Neural progenitor cell (in vitro differentiated cells): ENCODE results near the gene ZNF100.

Experiments used
- EZH2 ChIP-seq: fragments of 200-600 bp; sonication (generic); IDR thresholded peaks from 2 replicates; pipeline ENCODE4 v1.6.1; 2017; ENCODE audit warnings: antibody characterized with exemption, mild to moderate bottlenecking, moderate library complexity
- TF ChIP-seq, protein P1 (sequence below): fragments of 200-600 bp; sonication (generic); IDR thresholded peaks from 2 replicates; pipeline ENCODE4 v1.5.1; 2017; ENCODE audit warnings: antibody characterized with exemption, mild to moderate bottlenecking

DNA sequence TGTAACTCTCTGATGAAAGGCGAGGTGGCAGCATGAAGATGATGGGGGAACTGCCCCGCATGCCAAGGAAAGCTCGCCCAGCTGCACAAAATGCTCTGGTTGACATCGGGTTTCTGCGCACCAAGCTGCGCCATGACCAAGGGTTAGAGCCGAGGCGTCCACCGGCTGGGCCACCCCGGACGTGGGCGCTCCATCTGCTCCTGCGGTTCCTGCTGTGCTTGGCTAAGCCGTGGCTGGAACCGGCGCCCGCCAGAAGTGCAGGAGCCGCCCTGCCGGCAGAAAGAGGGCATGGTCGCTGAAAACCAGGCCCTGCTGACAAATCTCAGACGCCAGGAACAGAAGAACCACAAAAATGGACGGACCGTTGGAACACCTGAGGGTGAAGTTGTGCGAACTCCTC is 57.9 kb downstream of the ZNF100 start:
- TF ChIP-seq, protein P1, sequence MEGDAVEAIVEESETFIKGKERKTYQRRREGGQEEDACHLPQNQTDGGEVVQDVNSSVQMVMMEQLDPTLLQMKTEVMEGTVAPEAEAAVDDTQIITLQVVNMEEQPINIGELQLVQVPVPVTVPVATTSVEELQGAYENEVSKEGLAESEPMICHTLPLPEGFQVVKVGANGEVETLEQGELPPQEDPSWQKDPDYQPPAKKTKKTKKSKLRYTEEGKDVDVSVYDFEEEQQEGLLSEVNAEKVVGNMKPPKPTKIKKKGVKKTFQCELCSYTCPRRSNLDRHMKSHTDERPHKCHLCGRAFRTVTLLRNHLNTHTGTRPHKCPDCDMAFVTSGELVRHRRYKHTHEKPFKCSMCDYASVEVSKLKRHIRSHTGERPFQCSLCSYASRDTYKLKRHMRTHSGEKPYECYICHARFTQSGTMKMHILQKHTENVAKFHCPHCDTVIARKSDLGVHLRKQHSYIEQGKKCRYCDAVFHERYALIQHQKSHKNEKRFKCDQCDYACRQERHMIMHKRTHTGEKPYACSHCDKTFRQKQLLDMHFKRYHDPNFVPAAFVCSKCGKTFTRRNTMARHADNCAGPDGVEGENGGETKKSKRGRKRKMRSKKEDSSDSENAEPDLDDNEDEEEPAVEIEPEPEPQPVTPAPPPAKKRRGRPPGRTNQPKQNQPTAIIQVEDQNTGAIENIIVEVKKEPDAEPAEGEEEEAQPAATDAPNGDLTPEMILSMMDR: no peak
- TF ChIP-seq EZH2: no peak
